Fibroblast of lung (primary cell): Measurements from ENCODE around the gene ABAT.

Experiments
- CTCF ChIP-seq, 2 donors: IDR thresholded peaks in 1 of 2; conservative IDR thresholded peaks in 1 of 2; 1 replicate in 1 of 2; 2 replicates in 1 of 2; pipeline ENCODE4 v1.5.1; 2011 to 2012; ENCODE audit warnings: low read length in 2 of 2, control low read depth in 1 of 2, inconsistent platforms in 1 of 2, low read depth in 1 of 2, mild to moderate bottlenecking in 1 of 2
- EZH2 ChIP-seq: IDR thresholded peaks from 2 replicates; pipeline ENCODE4 v1.5.1; 2012; ENCODE audit warnings: low read length, control low read depth, mild to moderate bottlenecking; ENCODE audit errors: missing control alignments

GRCh38 chr16:8822403-8822802, 148.0 kb downstream of the ABAT start:
- TF ChIP-seq CTCF (conservative IDR thresholded peaks at IDR 0.05 in 1 of 2, IDR thresholded peaks at IDR 0.05 in 1 of 2; ENCODE audit: low read depth in 1 of 2, low read length in 2 of 2) (no peak), EZH2 (no peak)
